K562 (cell line): ENCODE data around the gene SLC16A1.

Experiments used
- CBX3 ChIP-seq, 2 experiments: IDR thresholded peaks; 1 replicate in 1 of 2; 2 replicates in 1 of 2; pipeline ENCODE4 v1.6.1; 2012; ENCODE audit warnings: inconsistent platforms in 2 of 2, low read length in 2 of 2, borderline replicate concordance in 1 of 2, control low read depth in 1 of 2
- CHD2 ChIP-seq: IDR thresholded peaks from 2 replicates; pipeline ENCODE4 v1.6.1; 2011; ENCODE audit warnings: low read depth, low read length
- ETS2 ChIP-seq: IDR thresholded peaks from 2 replicates; pipeline ENCODE4 v1.6.1; 2016; ENCODE audit warnings: borderline replicate concordance, missing genetic modification characterization, mild to moderate bottlenecking, moderate library complexity, missing compliant biosample characterization; ENCODE audit not compliant: poor library complexity, severe bottlenecking
- HMG20A ChIP-seq: fragments of 450-650 bp; formaldehyde crosslinking; conservative IDR thresholded peaks from 2 replicates; pipeline ENCODE4 v1.4.0; 2020; ENCODE audit warnings: mild to moderate bottlenecking, mixed read lengths
- LARP7 ChIP-seq: fragments of 450-650 bp; IDR thresholded peaks from 2 replicates; pipeline ENCODE4 v1.6.1; 2016
- TBP ChIP-seq: optimal IDR thresholded peaks from 2 replicates; pipeline ENCODE3; 2011; ENCODE audit warnings: low read depth, low read length, improper control_type of control experiment
- YY1 ChIP-seq, 3 experiments: IDR thresholded peaks; 2 replicates each; pipeline ENCODE4 v1.6.1; 2011; ENCODE audit warnings: low read length in 2 of 3, mild to moderate bottlenecking in 2 of 3, moderate library complexity in 2 of 3, borderline replicate concordance in 1 of 3, control low read depth in 1 of 3, low read depth in 1 of 3; ENCODE audit not compliant: insufficient read depth in 3 of 3, insufficient replicate concordance in 2 of 3, control insufficient read depth in 1 of 3, insufficient read length in 1 of 3; ENCODE audit errors: extremely low read depth in 1 of 3
- ZKSCAN8 ChIP-seq: fragments of 200-800 bp; sonication (Bioruptor generic); IDR thresholded peaks from 2 replicates; pipeline ENCODE4 v1.6.1; 2016; ENCODE audit warnings: missing genetic modification characterization, missing compliant biosample characterization
- ZNF324 ChIP-seq: fragments of 250-450 bp; sonication (Bioruptor Pico); IDR thresholded peaks from 2 replicates; pipeline ENCODE4 v1.4.0; 2020; ENCODE audit warnings: mild to moderate bottlenecking
- ZNF778 ChIP-seq: fragments of 450-650 bp; formaldehyde crosslinking; IDR thresholded peaks from 2 replicates; pipeline ENCODE4 v1.4.0; 2020; ENCODE audit warnings: mild to moderate bottlenecking, moderate library complexity
- TF ChIP-seq, protein P1 (sequence below), 3 experiments: IDR thresholded peaks in 2 of 3; conservative IDR thresholded peaks in 1 of 3; 2 replicates each; pipeline ENCODE4 v1.5.1; 2011 to 2012; ENCODE audit warnings: low read length in 3 of 3, mild to moderate bottlenecking in 3 of 3, control low read depth in 2 of 3, improper control_type of control experiment in 1 of 3, inconsistent platforms in 1 of 3, low read depth in 1 of 3, mixed read lengths in 1 of 3, moderate library complexity in 1 of 3; ENCODE audit not compliant: insufficient read depth in 2 of 3
- TF ChIP-seq, protein P2 (sequence below): fragments of 450-650 bp; IDR thresholded peaks from one replicate; pipeline ENCODE4 v1.6.1; 2018; ENCODE audit warnings: mild to moderate bottlenecking, moderate library complexity; ENCODE audit not compliant: partially characterized antibody
- TF ChIP-seq, protein P3 (sequence below), 2 experiments: fragments of 450-650 bp; conservative IDR thresholded peaks; 2 replicates each; pipeline ENCODE4 v1.6.1; 2017; ENCODE audit warnings: mild to moderate bottlenecking in 2 of 2, moderate library complexity in 2 of 2

DNA sequence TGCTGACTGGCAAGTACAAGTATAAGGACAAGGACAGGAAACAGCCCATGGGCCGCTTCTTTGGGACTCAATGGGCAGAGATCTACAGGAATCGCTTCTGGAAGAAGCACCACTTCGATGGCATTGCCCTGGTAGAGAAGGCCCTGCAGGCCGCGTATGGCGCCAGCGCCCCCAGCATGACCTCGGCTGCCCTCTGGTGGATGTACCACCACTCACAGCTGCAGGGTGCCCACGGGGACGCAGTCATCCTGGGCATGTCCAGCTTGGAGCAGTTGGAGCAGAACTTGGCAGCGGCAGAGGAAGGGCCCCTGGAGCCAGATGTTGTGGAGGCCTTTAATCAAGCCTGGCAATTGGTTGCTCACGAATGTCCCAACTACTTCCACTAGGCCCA is 32.0 kb downstream of the SLC16A1 start:
- TF ChIP-seq HMG20A (CRISPR knock-in tag), result no peak
- no peak for TF ChIP-seq CHD2
- no peak for TF ChIP-seq LARP7
- TF ChIP-seq ZNF778, result no peak
- TF ChIP-seq TBP, result no peak
- TF ChIP-seq, protein P1, sequence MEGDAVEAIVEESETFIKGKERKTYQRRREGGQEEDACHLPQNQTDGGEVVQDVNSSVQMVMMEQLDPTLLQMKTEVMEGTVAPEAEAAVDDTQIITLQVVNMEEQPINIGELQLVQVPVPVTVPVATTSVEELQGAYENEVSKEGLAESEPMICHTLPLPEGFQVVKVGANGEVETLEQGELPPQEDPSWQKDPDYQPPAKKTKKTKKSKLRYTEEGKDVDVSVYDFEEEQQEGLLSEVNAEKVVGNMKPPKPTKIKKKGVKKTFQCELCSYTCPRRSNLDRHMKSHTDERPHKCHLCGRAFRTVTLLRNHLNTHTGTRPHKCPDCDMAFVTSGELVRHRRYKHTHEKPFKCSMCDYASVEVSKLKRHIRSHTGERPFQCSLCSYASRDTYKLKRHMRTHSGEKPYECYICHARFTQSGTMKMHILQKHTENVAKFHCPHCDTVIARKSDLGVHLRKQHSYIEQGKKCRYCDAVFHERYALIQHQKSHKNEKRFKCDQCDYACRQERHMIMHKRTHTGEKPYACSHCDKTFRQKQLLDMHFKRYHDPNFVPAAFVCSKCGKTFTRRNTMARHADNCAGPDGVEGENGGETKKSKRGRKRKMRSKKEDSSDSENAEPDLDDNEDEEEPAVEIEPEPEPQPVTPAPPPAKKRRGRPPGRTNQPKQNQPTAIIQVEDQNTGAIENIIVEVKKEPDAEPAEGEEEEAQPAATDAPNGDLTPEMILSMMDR (IDR thresholded peaks at IDR 0.05 in 2 of 3, conservative IDR thresholded peaks at IDR 0.05 in 1 of 3; ENCODE audit: insufficient read depth in 2 of 3, low read depth in 1 of 3, low read length in 3 of 3), result 0 out of 6 replicates have a peak, but pooled peaks of 1 of the 3 experiments have one; percentile 20
- TF ChIP-seq ETS2 (tag), result no peak
- TF ChIP-seq, protein P2, sequence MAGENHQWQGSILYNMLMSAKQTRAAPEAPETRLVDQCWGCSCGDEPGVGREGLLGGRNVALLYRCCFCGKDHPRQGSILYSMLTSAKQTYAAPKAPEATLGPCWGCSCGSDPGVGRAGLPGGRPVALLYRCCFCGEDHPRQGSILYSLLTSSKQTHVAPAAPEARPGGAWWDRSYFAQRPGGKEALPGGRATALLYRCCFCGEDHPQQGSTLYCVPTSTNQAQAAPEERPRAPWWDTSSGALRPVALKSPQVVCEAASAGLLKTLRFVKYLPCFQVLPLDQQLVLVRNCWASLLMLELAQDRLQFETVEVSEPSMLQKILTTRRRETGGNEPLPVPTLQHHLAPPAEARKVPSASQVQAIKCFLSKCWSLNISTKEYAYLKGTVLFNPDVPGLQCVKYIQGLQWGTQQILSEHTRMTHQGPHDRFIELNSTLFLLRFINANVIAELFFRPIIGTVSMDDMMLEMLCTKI, result no peak
- TF ChIP-seq YY1 (IDR thresholded peaks at IDR 0.05; ENCODE audit: borderline replicate concordance in 1 of 3, control insufficient read depth in 1 of 3, extremely low read depth in 1 of 3, insufficient read depth in 3 of 3, insufficient read length in 1 of 3, insufficient replicate concordance in 2 of 3, low read depth in 1 of 3, low read length in 2 of 3), result no peak
- no peak for TF ChIP-seq ZKSCAN8 (CRISPR knock-in tag)
- TF ChIP-seq CBX3 (IDR thresholded peaks at IDR 0.05; ENCODE audit: borderline replicate concordance in 1 of 2, low read length in 2 of 2), result no peak
- TF ChIP-seq, protein P3, sequence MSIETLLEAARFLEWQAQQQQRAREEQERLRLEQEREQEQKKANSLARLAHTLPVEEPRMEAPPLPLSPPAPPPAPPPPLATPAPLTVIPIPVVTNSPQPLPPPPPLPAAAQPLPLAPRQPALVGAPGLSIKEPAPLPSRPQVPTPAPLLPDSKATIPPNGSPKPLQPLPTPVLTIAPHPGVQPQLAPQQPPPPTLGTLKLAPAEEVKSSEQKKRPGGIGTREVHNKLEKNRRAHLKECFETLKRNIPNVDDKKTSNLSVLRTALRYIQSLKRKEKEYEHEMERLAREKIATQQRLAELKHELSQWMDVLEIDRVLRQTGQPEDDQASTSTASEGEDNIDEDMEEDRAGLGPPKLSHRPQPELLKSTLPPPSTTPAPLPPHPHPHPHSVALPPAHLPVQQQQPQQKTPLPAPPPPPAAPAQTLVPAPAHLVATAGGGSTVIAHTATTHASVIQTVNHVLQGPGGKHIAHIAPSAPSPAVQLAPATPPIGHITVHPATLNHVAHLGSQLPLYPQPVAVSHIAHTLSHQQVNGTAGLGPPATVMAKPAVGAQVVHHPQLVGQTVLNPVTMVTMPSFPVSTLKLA (conservative IDR thresholded peaks at IDR 0.05), result no peak
- TF ChIP-seq ZNF324, result no peak
